ENCODE data around the gene PDZD4. TPM values are rescaled to one million over a fixed set of nuclear protein-coding genes. Genes with fewer than 3 reads are reported as not detected.
"Not testable (repeated sequence)": the region's sequence is repeated elsewhere in the genome, so short reads cannot be mapped to it uniquely, and the experiment has no call there.

Gene PDZD4
- total RNA-seq, 1 donor from 2014 or later = 0.20 TPM

DNA sequence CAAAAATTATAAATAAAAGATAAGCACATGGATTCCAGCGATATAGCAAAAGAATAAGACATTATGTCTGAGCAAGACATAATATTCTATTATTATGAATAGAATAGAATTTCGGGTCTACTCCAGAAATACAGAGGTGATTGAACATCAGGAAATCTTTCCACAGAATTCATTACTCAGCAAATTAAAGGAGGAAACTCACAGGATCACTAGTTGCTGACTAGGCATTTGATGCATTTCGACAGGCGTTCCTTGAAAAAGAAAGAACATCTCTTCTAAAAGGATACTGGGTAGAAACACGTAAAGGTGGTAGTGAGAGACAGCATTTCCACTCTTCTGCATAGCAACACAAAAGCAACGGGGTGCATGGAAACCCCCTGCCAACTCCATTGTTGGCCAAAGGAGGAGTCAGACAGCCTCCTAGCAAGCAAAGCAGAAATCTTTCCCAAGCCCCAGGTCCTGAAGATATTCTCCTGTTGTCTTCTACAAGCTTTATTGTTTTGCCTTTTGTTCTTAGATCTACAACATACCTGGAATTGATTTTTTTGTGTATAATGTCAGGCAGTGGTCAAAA, 14.3 kb upstream of the PDZD4 start:
- DNase-seq (ENCODE audit: low read depth, low spot score) = no peak

DNA sequence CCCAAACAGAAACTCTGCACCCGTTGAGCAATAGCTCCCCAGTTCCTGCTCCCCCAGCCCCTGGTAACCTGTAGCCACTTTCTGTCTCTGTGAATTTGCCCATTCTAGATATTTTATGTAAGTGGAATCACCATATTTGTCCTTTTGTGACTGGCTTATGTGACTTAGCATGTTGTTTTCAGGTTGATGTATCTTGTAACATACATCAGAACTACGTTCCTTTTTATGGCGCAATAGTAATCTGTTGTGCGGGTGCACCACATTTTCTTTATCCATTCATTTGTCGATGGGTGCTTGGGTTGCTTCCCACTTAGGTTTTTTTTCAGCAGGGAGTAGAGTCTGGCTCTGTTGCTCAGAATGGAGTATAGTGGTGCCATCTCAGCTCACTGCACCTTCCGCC, 6.6 kb upstream of the PDZD4 start:
- DNase-seq (ENCODE audit: low read depth, low spot score) = no peak

DNA sequence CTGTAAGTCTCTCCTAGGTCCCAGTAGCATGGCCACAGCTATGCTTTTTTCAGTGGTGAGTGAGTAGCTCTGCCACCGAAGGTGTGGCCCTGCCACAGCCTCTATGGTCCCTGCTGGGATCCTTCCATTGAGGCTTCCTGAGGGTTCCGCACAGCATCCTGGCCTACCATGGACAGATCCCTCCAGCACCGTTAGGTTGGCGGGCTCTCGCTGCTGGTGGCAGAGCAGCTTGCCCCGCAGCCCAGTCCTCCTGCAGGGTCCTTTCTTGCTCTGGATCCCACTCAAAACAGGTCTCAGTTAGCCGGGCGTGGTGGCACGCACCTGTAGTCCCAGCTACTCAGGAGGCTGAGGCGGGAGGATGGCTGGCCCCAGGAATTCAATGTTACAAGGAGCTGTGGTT, 2.4 kb upstream of the PDZD4 start:
- no peak for DNase-seq (ENCODE audit: low read depth, low spot score)

GRCh38 chrX:153831429-153832150, 1.2 kb upstream of the PDZD4 start:
- no peak for DNase-seq (ENCODE audit: low read depth, low spot score)

DNA sequence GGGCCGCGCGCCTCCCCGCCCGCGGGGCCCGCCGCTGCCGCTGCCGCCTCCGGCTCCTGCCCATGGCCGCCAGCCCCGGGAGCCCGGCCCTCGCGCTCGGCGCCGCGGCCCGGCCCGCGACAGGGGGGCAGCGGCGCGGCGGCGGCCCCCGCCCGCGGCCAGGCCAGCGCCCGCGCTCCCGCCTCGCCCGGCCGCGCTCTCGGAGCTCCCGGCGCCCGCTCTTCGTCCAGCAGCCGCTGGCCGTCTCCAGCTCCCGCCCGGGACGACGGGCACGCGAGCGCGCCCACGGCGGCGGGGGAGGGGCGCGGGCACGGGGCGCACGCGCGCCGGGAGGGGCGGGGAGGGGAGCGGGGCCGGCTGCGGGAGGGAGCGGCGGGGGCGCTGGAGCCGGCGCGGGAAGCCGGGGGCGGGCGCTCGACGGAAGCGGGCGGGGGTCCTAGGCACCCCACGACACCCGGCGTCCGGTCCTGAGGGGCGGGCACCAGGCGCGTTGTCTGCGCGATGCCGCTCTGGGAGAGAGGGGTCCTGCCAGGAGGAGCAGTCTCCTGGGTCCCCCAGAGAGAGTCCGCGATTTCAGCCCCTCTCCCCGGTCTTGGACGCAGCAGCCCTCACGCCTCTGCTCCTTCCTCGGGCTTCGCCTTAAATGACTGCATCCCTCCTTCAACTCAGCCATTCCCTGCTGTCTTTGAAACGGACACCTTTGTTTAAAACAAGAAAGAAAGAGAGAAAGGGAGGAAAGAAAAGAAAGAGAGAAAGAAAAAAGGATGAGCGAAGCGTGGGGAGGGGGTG, 490 bp upstream of the PDZD4 start:
- no peak for DNase-seq (ENCODE audit: low read depth, low spot score)

- DNase-seq (ENCODE audit: low read depth, low spot score) = no peak
These were observed 870 bp downstream of the PDZD4 start for GRCh38 chrX:153829549-153829798.

DNA sequence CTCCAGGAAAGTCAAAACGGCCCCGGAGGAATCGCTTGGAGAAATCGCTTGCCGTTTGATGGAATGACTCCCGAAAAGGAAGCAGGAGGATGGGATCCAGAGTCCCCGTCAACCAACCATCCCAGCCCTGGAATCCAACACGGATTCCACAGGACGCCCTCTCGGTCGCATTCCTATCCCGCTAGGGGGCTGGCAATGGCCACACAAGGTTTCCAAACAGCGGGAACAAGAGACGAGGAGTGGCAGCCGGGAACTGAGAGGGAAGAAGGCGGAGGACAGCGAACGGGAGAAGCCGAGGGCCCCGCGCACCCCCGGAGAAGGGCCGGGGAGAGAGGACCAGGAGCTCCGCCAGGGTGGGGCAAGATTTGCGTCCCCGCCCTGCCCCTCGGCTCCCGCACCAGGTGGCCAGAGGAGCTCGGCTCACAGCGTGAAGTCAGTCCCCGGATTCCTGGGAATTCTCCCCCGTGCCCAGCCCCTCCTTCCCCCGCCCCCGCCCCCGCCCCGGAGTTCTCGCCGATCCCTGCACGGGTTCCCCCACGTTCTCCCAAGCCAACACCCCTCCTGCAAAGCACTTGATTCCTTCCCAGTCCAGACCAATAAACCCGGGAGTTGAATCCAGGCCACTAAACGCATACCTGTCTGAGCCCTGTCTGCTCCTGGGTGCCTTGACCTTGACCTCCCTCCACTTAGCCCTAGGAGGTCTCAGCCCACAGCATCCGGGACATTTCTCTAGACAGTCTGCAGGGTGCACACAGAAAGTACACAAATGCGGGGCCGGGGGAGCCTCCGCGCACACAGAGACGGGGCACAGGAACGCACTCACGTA, 1.4 kb downstream of the PDZD4 start:
- no peak for DNase-seq (ENCODE audit: low read depth, low spot score)

GRCh38 chrX:153828308-153828707, 2.0 kb downstream of the PDZD4 start:
- no peak for DNase-seq (ENCODE audit: low read depth, low spot score)

DNA sequence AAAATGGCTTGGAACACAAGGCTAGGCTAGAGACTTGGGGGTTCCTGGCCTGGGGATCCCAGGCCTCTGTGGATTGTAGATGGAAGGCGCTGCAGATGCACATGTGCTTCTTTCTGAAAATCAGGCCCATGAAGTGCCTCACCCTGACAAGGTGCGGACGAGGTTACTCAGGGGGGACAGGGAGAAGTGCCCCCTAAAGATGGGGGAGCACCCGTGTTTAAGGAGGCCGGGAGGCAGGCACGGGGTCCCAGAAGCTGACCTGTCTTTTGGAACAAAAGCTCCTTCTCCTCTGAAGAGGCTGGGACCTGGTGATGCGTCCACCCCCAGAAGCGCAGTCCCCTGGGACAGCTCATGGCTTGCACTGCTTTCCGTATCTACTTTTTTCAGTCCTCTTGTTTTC, 2.4 kb downstream of the PDZD4 start:
- DNase-seq (ENCODE audit: low read depth, low spot score) = no peak

DNA sequence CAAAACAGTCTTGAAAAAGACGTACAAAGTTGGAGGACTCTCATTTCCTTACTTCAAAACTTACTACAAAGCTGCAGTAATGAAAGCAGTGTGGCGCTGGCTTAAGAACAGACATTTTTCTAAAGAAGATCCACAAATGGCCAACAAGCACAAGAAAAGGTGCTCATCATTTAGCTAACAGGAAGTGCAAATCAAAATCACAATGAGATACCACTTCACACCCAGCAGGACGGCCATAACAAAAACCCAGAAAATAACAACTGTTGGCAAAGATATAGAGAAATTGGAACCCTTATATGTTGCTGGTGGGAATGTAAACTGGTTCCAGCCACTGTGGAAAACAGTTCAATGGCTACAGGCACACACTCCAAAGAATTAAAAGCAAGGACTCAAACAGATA, 3.3 kb downstream of the PDZD4 start:
- DNase-seq (ENCODE audit: low read depth, low spot score) = no peak

- no peak for DNase-seq (ENCODE audit: low read depth, low spot score)
These were observed 5.3 kb downstream of the PDZD4 start for GRCh38 chrX:153825042-153825441.

DNA sequence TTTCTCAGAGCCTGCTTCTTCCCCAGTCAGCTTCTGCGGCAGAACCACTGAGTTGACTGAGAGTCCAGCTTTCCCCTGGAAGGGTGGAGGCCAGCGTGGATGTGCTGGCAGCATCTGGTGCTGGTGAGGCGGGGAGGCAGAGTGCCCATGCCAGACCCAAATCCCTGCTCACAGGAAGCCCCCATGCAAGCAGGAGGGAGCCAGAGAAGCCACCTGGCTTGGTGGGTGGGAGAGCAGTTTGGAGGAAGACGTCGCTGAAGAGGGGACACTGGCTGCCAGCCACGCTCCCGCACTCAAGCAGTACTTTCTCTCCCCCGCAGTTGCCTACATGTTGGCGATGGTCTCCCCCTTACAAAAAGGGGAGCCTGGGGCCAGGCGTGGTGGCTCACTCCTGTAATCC, 6.0 kb downstream of the PDZD4 start:
- no peak for DNase-seq (ENCODE audit: low read depth, low spot score)

DNA sequence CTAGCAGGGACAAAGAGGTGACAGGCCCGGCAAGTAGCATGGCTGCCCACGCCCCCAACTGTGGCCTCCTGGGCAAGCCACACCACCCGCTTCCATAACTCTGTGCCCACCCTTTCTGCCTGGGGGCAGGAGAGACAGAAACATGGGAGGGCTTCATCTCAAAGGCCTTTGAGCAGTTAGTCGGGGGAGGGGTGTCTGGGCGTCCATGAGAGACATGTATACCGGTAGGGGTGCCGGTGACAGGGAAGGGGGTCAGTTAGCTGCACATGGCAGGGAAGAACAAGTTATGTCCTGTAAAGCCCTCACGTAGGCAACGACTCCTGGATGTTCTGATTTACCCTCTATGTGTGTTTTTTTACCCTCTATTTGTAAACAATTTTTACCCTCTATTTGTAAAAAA, 9.3 kb downstream of the PDZD4 start:
- DNase-seq (ENCODE audit: low read depth, low spot score) = no peak

DNA sequence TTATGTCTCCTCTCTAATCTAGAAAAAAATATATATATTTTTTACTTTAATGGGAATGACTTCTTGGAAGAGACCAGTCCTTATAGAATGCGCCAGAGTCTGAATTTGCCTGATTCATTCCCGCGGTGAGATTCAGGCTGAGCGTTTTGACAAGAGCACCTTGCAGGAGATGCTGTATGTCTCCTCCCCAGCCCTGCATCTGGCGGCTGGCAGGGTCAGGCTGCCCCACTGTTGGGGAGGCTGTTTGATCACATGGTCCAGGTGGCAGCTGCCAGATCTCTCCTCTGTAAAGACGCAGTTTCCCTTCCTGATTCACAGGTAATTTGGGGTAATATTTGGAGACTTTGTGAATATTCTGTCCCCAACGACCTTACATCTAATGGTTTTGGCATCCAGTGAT, 9.7 kb downstream of the PDZD4 start:
- DNase-seq (ENCODE audit: low read depth, low spot score) = no peak

GRCh38 chrX:153819384-153820040, 10.8 kb downstream of the PDZD4 start:
- DNase-seq (ENCODE audit: low read depth, low spot score) = no peak

- no peak for DNase-seq (ENCODE audit: low read depth, low spot score)
These were observed 11.6 kb downstream of the PDZD4 start for GRCh38 chrX:153818571-153819383.

GRCh38 chrX:153818064-153818463, 12.3 kb downstream of the PDZD4 start:
- not testable (repeated sequence) for DNase-seq (ENCODE audit: low read depth, low spot score)

DNA sequence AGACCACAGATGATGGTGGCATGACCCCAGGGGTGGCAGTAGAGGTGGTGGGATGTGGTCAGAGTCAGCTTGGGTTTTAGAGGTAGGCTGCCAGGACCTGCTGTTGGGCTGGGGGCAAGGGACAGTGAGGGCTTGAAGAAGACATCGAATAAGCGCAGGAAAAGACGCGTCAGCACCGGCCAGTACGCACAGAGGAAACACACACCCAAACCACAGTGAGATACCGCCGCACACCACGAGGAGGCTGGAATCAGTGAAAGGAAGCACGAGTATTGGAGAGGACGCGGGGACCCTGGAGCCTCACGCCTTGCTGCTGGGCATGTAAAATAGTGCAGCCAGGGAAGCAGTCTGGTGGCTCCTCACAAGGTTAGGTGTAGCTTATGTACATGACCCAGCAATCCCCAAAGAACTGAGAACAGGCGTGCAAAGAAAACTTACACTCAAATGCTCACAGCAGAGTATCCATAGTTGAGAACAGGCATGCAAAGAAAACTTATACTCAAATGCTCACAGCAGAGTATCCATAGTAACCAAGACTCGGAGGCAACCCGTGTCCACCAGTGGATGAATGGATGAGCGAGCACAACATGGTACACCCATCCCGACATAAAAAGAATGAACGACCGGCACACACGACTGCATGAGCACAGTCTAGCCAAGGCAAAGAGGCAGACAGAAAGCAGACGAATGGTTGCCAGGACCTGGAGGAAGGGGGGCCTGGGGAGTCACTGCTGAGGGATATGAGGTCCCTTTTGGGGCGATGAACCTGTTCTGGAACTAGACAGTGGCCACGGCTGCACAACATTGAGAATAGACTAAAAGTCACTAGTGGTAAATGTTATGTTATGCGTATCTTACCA, 13.3 kb downstream of the PDZD4 start:
- no peak for DNase-seq (ENCODE audit: low read depth, low spot score)

DNA sequence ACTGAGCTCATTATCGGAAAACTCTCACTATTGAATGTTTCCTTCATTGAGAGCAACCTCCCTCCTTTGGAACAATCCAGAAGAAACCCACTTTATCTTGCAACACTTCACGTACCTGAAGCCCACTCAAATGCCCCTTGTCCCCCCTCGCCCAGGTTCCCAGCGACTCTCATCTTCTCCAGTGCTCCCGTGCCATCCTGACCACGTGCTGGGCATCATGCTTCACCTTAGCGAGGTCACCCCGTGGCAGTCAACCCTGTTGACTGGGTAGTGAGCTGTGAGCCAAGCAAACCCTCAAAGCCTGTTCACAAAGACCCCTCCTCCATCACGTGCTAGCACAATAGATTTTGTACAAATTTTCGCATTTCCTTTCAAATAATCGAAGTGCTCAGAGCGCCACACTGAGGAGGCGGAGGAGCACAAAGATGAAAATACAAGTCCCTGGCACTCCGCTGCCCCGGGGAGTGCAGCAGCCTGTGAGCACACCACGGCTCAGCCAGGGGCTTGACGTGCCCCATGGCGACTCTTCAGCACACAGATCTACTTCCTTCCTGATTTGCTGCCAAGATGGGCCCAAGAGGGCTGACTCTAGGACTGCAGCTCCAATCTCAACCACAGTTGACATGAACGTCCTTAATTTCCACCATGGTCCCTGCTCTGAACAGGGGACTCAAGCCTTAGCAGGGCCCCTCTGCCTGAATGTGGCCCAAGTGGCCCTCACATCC, 15.6 kb downstream of the PDZD4 start:
- no peak for DNase-seq (ENCODE audit: low read depth, low spot score)

Measured in pulmonary artery endothelial cell (primary cell).